ENCODE data around the gene MAB21L3. TPM values are rescaled to one million over a fixed set of nuclear protein-coding genes. Genes with fewer than 3 reads are reported as not detected.
A peak's percentile ranks its signal among the peaks of the same experiment; 100 is the strongest.

The MAB21L3 gene
- total and polyA plus RNA-seq, 12 donors, result 0.07 TPM; not detected in 11

DNA sequence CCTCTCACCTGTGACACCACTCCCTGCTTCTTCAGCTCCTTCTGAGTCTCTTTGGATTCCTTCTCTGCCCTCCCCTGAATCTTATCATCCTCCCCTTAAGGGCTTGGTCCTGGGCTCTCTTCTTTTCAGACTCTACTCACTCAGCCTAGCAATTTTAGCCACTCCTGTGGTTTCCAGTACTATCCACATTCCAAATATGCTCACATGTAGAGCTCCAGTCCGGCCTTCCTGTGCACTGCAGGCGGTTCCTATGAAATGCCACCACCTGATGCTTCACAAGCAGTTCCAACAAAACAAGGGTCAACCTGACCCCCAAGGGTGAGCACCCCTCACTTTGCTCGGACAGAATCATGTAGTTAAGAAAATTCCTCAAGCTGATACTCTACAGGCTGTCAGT, 35.9 kb downstream of the MAB21L3 start:
- no peak overlapping the region for H3K4me3 ChIP-seq
- H3K27ac ChIP-seq, result no peak overlapping the region
- DNase-seq, result no peak
- intact Hi-C loops (cut with DNase I), result loop anchor here in 1 of 10 donors (10.0 kb wide), 1 partner anchor 208 kb away; no protein-coding TSS in a partner anchor
- TF ChIP-seq CTCF (IDR thresholded peaks at IDR 0.05), result no peak
- peaks cover 5 to 27% (median 8%) of the 10 kb centered on the region in 9 donors for H3K4me1 ChIP-seq
- peaks cover 0 to 14% (median 7%) of the 10 kb centered on the region in 11 donors for H3K9me3 ChIP-seq
- ATAC-seq, result no peak
- WGBS, 2 donors, result 89 to 93% methylated on average over 3 of the region's 3 CpGs
- no peaks in the 10 kb centered on the region for H3K36me3 ChIP-seq
- no peaks in the 10 kb centered on the region for H3K27me3 ChIP-seq

GRCh38 chr1:116147972-116148371, 36.8 kb downstream of the MAB21L3 start:
- Histone ChIP-seq H3K4me1 (peaks cover 5 to 30% (median 11%) of the 10 kb centered on the region in 9 donors), H3K4me3 (no peak overlapping the region), H3K27me3 (no peaks in the 10 kb centered on the region), H3K27ac (no peak overlapping the region), H3K36me3 (no peaks in the 10 kb centered on the region), H3K9me3 (peaks cover 0 to 14% (median 7%) of the 10 kb centered on the region in 11 donors)
- no peak for TF ChIP-seq CTCF (IDR thresholded peaks at IDR 0.05)
- 57 to 65% methylated on average over 4 of the region's 4 CpGs for WGBS, 2 donors
- intact Hi-C loops (cut with DNase I), result loop anchor here in 1 of 10 donors (10.0 kb wide), 1 partner anchor 207 kb away; no protein-coding TSS in a partner anchor
- no peak for ATAC-seq
- no peak for DNase-seq

- Histone ChIP-seq H3K27ac (no peak overlapping the region), H3K36me3 (no peaks in the 10 kb centered on the region), H3K4me1 (peaks cover 5 to 30% (median 11%) of the 10 kb centered on the region in 9 donors), H3K4me3 (no peak overlapping the region), H3K9me3 (peaks cover 0 to 11% (median 3%) of the 10 kb centered on the region in 11 donors), H3K27me3 (no peaks in the 10 kb centered on the region)
- TF ChIP-seq CTCF (IDR thresholded peaks at IDR 0.05), result no peak
- DNase-seq, result no peak
- no peak for ATAC-seq
- whole genome bisulfite sequencing, 2 donors, result 83% methylated on average over 3 of the region's 3 CpGs
- intact Hi-C loops (cut with DNase I), result loop anchor here in 1 of 10 donors (10.0 kb wide), 1 partner anchor 206 kb away; no protein-coding TSS in a partner anchor
Observed at GRCh38 chr1:116148967-116149366, 37.8 kb downstream of the MAB21L3 start.

DNA sequence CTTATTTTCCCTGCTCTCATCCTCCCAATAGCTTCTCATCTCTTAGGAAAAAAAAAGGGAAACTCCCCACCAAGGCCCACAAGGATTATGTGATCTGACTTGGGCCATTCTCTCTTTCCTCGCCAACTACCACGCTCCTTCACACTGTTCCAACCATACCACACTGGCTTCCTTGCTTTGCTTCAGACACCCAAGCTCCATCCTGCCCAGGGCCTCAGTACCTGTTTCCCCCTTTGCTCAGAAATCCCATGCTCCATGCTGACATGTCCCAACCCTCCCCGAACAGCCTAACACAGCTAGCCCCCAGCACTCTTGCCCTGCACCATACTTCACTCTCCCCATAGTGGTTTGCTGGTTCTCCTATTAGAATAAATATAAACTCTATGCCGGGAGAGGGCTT, 39.2 kb downstream of the MAB21L3 start:
- Histone ChIP-seq H3K9me3 (no peaks in the 10 kb centered on the region), H3K27me3 (no peaks in the 10 kb centered on the region), H3K4me1 (peaks cover 5 to 30% (median 11%) of the 10 kb centered on the region in 9 donors), H3K4me3 (no peak overlapping the region), H3K36me3 (no peaks in the 10 kb centered on the region), H3K27ac (peak overlapping the region in 2 of 10 donors; percentile 26 to 39)
- no peak for DNase-seq
- no peak for ATAC-seq
- intact Hi-C loops (cut with DNase I), result loop anchor here in 7 of 10 donors (5.0 to 10.0 kb wide), 6 partner anchors 214 to 337 kb away; partner anchors contain the start of gene ATP1A1 (in 2 of the 7)
- TF ChIP-seq CTCF (IDR thresholded peaks at IDR 0.05), result no peak
- WGBS, 2 donors, result 93 to 97% methylated on average over 4 of the region's 4 CpGs
